Heart left ventricle (tissue), 16 donors: ENCODE results near the gene RNASE8. TPM values are rescaled to one million over a fixed set of nuclear protein-coding genes. Genes with fewer than 3 reads are reported as not detected.

Source experiments
- ATAC-seq, 4 donors: fragments of 200-7000 bp; cut with Tn5 transposase; one replicate each; pipeline ENCODE4 v1.9.1; 2020 to 2022; ENCODE audit warnings: moderate library complexity in 4 of 4, mild to moderate bottlenecking in 3 of 4, moderate number of reproducible peaks in 1 of 4
- DNase-seq, 5 donors: peaks; one replicate each; pipeline ENCODE4 v3.0.0-alpha.2; 2020
- H3K27ac ChIP-seq, 12 donors: fragments of 200-600 bp; sonication (generic) in 4 of 12; one replicate each; pipeline versions ENCODE4 v1.5.0 to v1.8.0; 2016 to 2022; ENCODE audit warnings: mild to moderate bottlenecking in 2 of 12
- H3K27me3 ChIP-seq, 9 donors: fragments of 200-600 bp; sonication (generic) in 2 of 9; one replicate each; pipeline versions ENCODE4 v1.5.1 to v1.8.0; 2016 to 2022; ENCODE audit warnings: mild to moderate bottlenecking in 3 of 9
- H3K36me3 ChIP-seq, 9 donors: fragments of 200-600 bp; sonication (generic) in 2 of 9; one replicate each; pipeline versions ENCODE4 v1.5.0 to v1.8.0; 2018 to 2022; ENCODE audit warnings: mild to moderate bottlenecking in 2 of 9
- H3K4me1 ChIP-seq, 12 donors: fragments of 200-600 bp; sonication (generic) in 4 of 12; one replicate each; pipeline versions ENCODE4 v1.5.0 to v1.8.0; 2016 to 2022; ENCODE audit warnings: mild to moderate bottlenecking in 3 of 12
- H3K4me3 ChIP-seq, 12 donors: fragments of 200-600 bp; sonication (generic) in 4 of 12; one replicate each; pipeline versions ENCODE4 v1.5.0 to v1.8.0; 2017 to 2022; ENCODE audit warnings: mild to moderate bottlenecking in 9 of 12, moderate library complexity in 4 of 12
- H3K9me3 ChIP-seq, 12 donors: fragments of 200-600 bp; sonication (generic) in 4 of 12; one replicate each; pipeline versions ENCODE4 v1.5.0 to v1.8.0; 2016 to 2022; ENCODE audit warnings: mild to moderate bottlenecking in 1 of 12
- POLR2A ChIP-seq, 2 donors: fragments of 450-650 bp; IDR thresholded peaks; one replicate each; pipeline ENCODE4 v1.6.1; 2017; ENCODE audit warnings: antibody characterized with exemption in 2 of 2, mild to moderate bottlenecking in 2 of 2, moderate library complexity in 2 of 2
- WGBS, 4 donors: extraction: QIAGEN DNeasy Blood & Tissue Kit in 2 of 4; methylation state at CpG; one replicate each; pipeline versions ENCODE4 v1.1.5 to v1.1.7; 2013 to 2018; 5-methylcytosine and 5-hydroxymethylcytosine counted together
- intact Hi-C, 10 donors: fragments of 100-400 bp; cut with DNase I; formaldehyde crosslinking; loops; one replicate each; pipeline versions ENCODE4 v1.11.1 to v1.14.2; 2022
- polyA plus RNA-seq, 2 donors: library from polyadenylated mRNA; stranded (reverse); fragments of 200-250 nt; gene quantifications; one replicate each; pipeline ENCODE4 v1.2.3, GENCODE V29; 2013
- total RNA-seq, 9 donors: library from RNA; depleted of rRNA in 2 of 9; stranded (reverse); fragments of >200 nt in 2 of 9; fragmentation: NEBNext Ultra II Directional in 3 of 9; extraction: Animal tissue kit (Norgen Biotek cat#: 25700) in 3 of 9; gene quantifications; one replicate each; pipeline versions ENCODE4 v1.1.0 to v1.2.4, GENCODE V29; 2016 to 2023
- TF ChIP-seq, protein P1 (sequence below), 12 donors: fragments of 200-600 bp; sonication (generic) in 4 of 12; IDR thresholded peaks; one replicate each; pipeline versions ENCODE4 v1.5.0 to v1.8.0; 2018 to 2022; ENCODE audit warnings: antibody characterized with exemption in 12 of 12, mild to moderate bottlenecking in 5 of 12
- donor health status: ischemic (EF 13 %, LVEDD 7.1; RV severe dilation, severe dysfunction).
- donor health status: healthy with polysubstance abuse.
- donor health status: DM: no; HTN: yes; CAD: no.
- donor health status: DM: no; HTN: no; CAD: no.
- donor health status: ischemic (EF 25% LVEDD 6.9; RV normal size, moderate dysfunction).
- donor health status: ischemic (EF 25% LVEDD 5.7; RV mildly dilated, moderate dysfunction).
- donor health status: healthy.
- donor health status: DM: yes; HTN: yes; CAD: no.
- donor health status: ischemic (EF 35%, LVEDD 5.7; RV mildly dilated, moderate dysfunction).
- donor health status: nonischemic (EF 11% LVEDD 7.7; RV severe dilation, severe dysfunction).
- donor health status: DM: yes; HTN: yes; CAD: no.
- donor health status: PGD.
- donor health status: ischemic (EF 29% LVEDD 5.4; RV normal size, mild dysfunction).
- donor health status: nonischemic (EF 23%, LVEDD 6.1; RV moderate dilation, normal function).

The RNASE8 gene
- total and polyA plus RNA-seq, 11 donors = not detected

- no peak for ATAC-seq
- no peaks in the 10 kb centered on the region for H3K9me3 ChIP-seq
- H3K27ac ChIP-seq = no peak overlapping the region
- H3K27me3 ChIP-seq = no peaks in the 10 kb centered on the region
- DNase-seq = no peak
- TF ChIP-seq, protein P1, sequence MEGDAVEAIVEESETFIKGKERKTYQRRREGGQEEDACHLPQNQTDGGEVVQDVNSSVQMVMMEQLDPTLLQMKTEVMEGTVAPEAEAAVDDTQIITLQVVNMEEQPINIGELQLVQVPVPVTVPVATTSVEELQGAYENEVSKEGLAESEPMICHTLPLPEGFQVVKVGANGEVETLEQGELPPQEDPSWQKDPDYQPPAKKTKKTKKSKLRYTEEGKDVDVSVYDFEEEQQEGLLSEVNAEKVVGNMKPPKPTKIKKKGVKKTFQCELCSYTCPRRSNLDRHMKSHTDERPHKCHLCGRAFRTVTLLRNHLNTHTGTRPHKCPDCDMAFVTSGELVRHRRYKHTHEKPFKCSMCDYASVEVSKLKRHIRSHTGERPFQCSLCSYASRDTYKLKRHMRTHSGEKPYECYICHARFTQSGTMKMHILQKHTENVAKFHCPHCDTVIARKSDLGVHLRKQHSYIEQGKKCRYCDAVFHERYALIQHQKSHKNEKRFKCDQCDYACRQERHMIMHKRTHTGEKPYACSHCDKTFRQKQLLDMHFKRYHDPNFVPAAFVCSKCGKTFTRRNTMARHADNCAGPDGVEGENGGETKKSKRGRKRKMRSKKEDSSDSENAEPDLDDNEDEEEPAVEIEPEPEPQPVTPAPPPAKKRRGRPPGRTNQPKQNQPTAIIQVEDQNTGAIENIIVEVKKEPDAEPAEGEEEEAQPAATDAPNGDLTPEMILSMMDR (IDR thresholded peaks at IDR 0.05) = no peak
- TF ChIP-seq POLR2A (IDR thresholded peaks at IDR 0.05) = no peak
- peaks cover 0 to 10% (median 2%) of the 10 kb centered on the region in 12 donors for H3K4me1 ChIP-seq
- no peaks in the 10 kb centered on the region for H3K36me3 ChIP-seq
- intact Hi-C loops = no loop called here
- 77 to 83% (median 81%) methylated on average over 13 of the region's 13 CpGs for WGBS, 4 donors
- H3K4me3 ChIP-seq = no peak overlapping the region
Observed at GRCh38 chr14:21060614-21061346, 3.2 kb downstream of the RNASE8 start.

DNA sequence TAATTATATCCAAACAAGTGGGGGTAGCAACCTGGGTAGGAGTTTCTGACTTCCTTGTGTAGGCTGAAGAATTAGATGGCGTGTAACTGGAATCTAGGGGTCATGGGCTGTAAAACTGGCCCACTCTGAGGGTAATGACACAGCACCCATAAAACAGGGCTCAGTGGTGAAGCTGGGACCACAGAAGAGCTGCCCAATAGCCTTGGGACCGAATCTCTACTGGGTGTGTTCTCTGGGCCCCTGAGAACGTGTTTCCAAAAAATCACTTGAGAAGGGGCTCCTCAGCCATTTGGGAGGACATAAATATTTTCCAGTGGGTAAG is 3.7 kb downstream of the RNASE8 start:
- TF ChIP-seq POLR2A (IDR thresholded peaks at IDR 0.05) = no peak
- TF ChIP-seq, protein P1 (IDR thresholded peaks at IDR 0.05) = no peak
- Histone ChIP-seq H3K4me1 (peaks cover 0 to 10% (median 2%) of the 10 kb centered on the region in 12 donors), H3K4me3 (no peak overlapping the region), H3K27me3 (no peaks in the 10 kb centered on the region), H3K36me3 (no peaks in the 10 kb centered on the region), H3K9me3 (no peaks in the 10 kb centered on the region), H3K27ac (no peak overlapping the region)
- no peak for ATAC-seq
- intact Hi-C loops = no loop called here
- WGBS, 4 donors = 87 to 96% (median 92%) methylated on average over 3 of the region's 3 CpGs
- no peak for DNase-seq

- Histone ChIP-seq H3K9me3 (no peaks in the 10 kb centered on the region), H3K4me1 (peaks cover 0 to 10% (median 4%) of the 10 kb centered on the region in 12 donors), H3K4me3 (no peak overlapping the region), H3K27ac (peak overlapping the region in 1 of 12 donors; percentile 20), H3K27me3 (no peaks in the 10 kb centered on the region), H3K36me3 (no peaks in the 10 kb centered on the region)
- TF ChIP-seq POLR2A (IDR thresholded peaks at IDR 0.05) = no peak
- TF ChIP-seq, protein P1 (IDR thresholded peaks at IDR 0.05) = no peak
- ATAC-seq (peak in 2 of 4 donors; percentile 40 to 67), DNase-seq (no peak)
- WGBS, 4 donors = 38 to 50% (median 44%) methylated on average over 3 of the region's 3 CpGs
- intact Hi-C loops = no loop called here
Observed at GRCh38 chr14:21063479-21063878, 5.9 kb downstream of the RNASE8 start.

GRCh38 chr14:21066882-21067502 is 9.4 kb downstream of the RNASE8 start:
- intact Hi-C loops = loop anchor here in 3 of 10 donors (5.0 kb wide), 2 partner anchors 35 to 40 kb away; partner anchors contain the start of gene TMEM253 (in 1 of the 3)
- peaks cover 0 to 31% (median 22%) of the 10 kb centered on the region in 12 donors for H3K4me1 ChIP-seq
- peaks cover 0 to 6% (median 0%) of the 10 kb centered on the region in 9 donors for H3K27me3 ChIP-seq
- H3K4me3 ChIP-seq = no peak overlapping the region
- no peak for DNase-seq
- no peak for TF ChIP-seq POLR2A (IDR thresholded peaks at IDR 0.05)
- TF ChIP-seq, protein P1 (IDR thresholded peaks at IDR 0.05) = peak in 2 of 12 donors; percentile 8 to 9
- no peak for ATAC-seq
- no peak overlapping the region for H3K27ac ChIP-seq
- no peaks in the 10 kb centered on the region for H3K9me3 ChIP-seq
- 84 to 87% (median 85%) methylated on average over 7 of the region's 7 CpGs for WGBS, 4 donors
- H3K36me3 ChIP-seq = no peaks in the 10 kb centered on the region
